Subcutaneous abdominal adipose tissue (tissue), 5 donors: ENCODE data around the gene SEC22A.
"Not testable (repeated sequence)": the region's sequence is repeated elsewhere in the genome, so short reads cannot be mapped to it uniquely, and the experiment has no call there.

Experiments
- H3K27ac ChIP-seq: one replicate; pipeline ENCODE4 v1.7.0; 2013; ENCODE audit warnings: low read depth, mild to moderate bottlenecking, inconsistent platforms, low read length, moderate library complexity
- H3K27me3 ChIP-seq, 5 donors: one replicate each; pipeline ENCODE4 v1.7.0; 2013; ENCODE audit warnings: low read length in 5 of 5, inconsistent platforms in 1 of 5; ENCODE audit not compliant: control insufficient read depth in 5 of 5, insufficient read depth in 4 of 5
- H3K36me3 ChIP-seq, 5 donors: one replicate each; pipeline ENCODE4 v1.7.0; 2013; ENCODE audit warnings: low read length in 5 of 5; ENCODE audit not compliant: control insufficient read depth in 5 of 5, insufficient read depth in 5 of 5
- H3K4me1 ChIP-seq, 5 donors: one replicate each; pipeline ENCODE4 v1.7.0; 2013; ENCODE audit warnings: low read length in 5 of 5, mild to moderate bottlenecking in 3 of 5, moderate library complexity in 1 of 5; ENCODE audit not compliant: control insufficient read depth in 5 of 5, insufficient read depth in 5 of 5
- H3K4me3 ChIP-seq, 5 donors: one replicate each; pipeline ENCODE4 v1.7.0; 2013; ENCODE audit warnings: low read length in 5 of 5, low read depth in 1 of 5
- H3K9ac ChIP-seq, 5 donors: one replicate each; pipeline ENCODE4 v1.7.0; 2013; ENCODE audit warnings: low read length in 5 of 5, mild to moderate bottlenecking in 4 of 5, moderate library complexity in 3 of 5
- H3K9me3 ChIP-seq, 5 donors: one replicate each; pipeline ENCODE4 v1.7.0; 2013; ENCODE audit warnings: low read length in 5 of 5; ENCODE audit not compliant: control insufficient read depth in 5 of 5
- donor health status: healthy.
- donor health status: healthy.
- donor health status: healthy.
- donor health status: healthy.
- donor health status: healthy.

Gene SEC22A

DNA sequence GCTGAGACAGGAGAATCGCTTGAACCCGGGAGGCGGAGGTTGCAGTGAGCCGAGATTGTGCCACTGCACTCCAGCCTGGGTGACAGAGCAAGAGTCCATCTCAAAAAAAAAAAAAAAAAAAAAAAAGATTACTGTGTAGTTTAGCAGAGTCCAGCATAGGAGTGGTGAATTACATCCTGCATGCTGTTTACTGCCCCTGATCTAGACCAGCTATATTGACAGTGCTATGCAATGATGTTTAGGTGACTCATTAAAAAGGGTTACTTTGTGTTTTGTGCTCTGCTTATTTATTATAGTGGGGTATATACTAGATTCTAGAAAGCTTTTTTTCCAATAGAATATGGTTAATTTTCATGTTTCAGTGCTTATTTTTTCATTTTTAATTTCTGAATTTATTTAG is 19.6 kb downstream of the SEC22A start:
- not testable (repeated sequence) for H3K4me1 ChIP-seq, H3K9me3 ChIP-seq, H3K27me3 ChIP-seq, H3K27ac ChIP-seq, H3K4me3 ChIP-seq, H3K9ac ChIP-seq
- peaks cover 5 to 20% (median 16%) of the 10 kb centered on the region in 5 donors for H3K36me3 ChIP-seq

DNA sequence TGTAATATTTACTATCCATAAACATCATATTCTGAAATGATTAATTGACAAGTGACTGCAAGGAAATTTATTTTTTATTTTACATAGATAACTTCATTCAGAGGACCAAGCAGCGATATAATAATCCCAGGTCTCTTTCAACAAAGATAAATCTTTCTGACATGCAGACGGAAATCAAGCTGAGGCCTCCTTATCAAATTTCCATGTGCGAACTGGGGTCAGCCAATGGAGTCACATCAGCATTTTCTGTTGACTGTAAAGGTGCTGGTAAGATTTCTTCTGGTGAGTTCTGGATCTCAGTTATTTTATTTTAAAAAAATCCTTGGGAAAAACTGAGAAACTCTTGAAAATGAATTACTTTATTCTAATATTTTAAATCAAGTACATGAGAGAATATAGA is 23.3 kb downstream of the SEC22A start:
- Histone ChIP-seq H3K9me3 (peaks cover 0 to 14% (median 8%) of the 10 kb centered on the region in 5 donors), H3K36me3 (peaks cover 7 to 19% (median 15%) of the 10 kb centered on the region in 5 donors), H3K4me1 (no peaks in the 10 kb centered on the region), H3K27ac (no peak overlapping the region), H3K9ac (no peak overlapping the region), H3K4me3 (no peak overlapping the region), H3K27me3 (no peaks in the 10 kb centered on the region)

- Histone ChIP-seq H3K9ac (no peak overlapping the region), H3K27me3 (no peaks in the 10 kb centered on the region), H3K36me3 (peaks cover 7 to 22% (median 15%) of the 10 kb centered on the region in 5 donors), H3K4me3 (no peak overlapping the region), H3K27ac (no peak overlapping the region), H3K4me1 (no peaks in the 10 kb centered on the region), H3K9me3 (peaks cover 0 to 14% (median 8%) of the 10 kb centered on the region in 5 donors)
These were observed 24.8 kb downstream of the SEC22A start for GRCh38 chr3:123226549-123226948.

- no peaks in the 10 kb centered on the region for H3K27me3 ChIP-seq
- H3K9me3 ChIP-seq = peaks cover 0 to 14% (median 8%) of the 10 kb centered on the region in 5 donors
- peaks cover 11 to 28% (median 17%) of the 10 kb centered on the region in 5 donors for H3K36me3 ChIP-seq
- H3K27ac ChIP-seq = no peak overlapping the region
- no peaks in the 10 kb centered on the region for H3K4me1 ChIP-seq
- H3K4me3 ChIP-seq = no peak overlapping the region
- no peak overlapping the region for H3K9ac ChIP-seq
These were observed 27.4 kb downstream of the SEC22A start for GRCh38 chr3:123229145-123229544.

DNA sequence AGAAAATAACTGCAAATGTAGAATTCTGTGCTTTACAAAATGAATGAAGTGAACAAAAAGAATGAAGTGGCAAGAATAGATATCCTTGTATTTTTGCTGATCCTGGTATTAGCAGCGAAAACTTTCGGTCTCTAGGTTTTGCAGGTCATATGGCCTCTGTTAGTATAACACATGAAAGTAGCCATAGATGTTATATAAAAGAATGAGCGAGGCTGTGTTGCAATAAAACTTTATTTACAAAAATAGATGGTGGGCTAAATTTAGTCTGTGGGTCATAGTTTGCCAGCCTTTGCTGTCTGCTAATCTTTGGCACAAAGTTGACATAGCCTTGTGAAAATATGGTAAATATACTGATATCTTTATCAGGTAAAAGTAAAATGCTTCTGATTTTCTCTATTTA is 35.2 kb downstream of the SEC22A start:
- no peaks in the 10 kb centered on the region for H3K27me3 ChIP-seq
- H3K27ac ChIP-seq = no peak overlapping the region
- peaks cover 0 to 3% (median 0%) of the 10 kb centered on the region in 5 donors for H3K9me3 ChIP-seq
- no peaks in the 10 kb centered on the region for H3K4me1 ChIP-seq
- no peak overlapping the region for H3K4me3 ChIP-seq
- H3K36me3 ChIP-seq = peaks cover 3 to 25% (median 12%) of the 10 kb centered on the region in 5 donors
- no peak overlapping the region for H3K9ac ChIP-seq

- H3K36me3 ChIP-seq = peaks cover 0 to 23% (median 13%) of the 10 kb centered on the region in 5 donors
- H3K9ac ChIP-seq, H3K4me1 ChIP-seq, H3K9me3 ChIP-seq, H3K27ac ChIP-seq, H3K4me3 ChIP-seq, H3K27me3 ChIP-seq: not testable (repeated sequence)
These were observed 37.4 kb downstream of the SEC22A start for GRCh38 chr3:123239186-123239585.

DNA sequence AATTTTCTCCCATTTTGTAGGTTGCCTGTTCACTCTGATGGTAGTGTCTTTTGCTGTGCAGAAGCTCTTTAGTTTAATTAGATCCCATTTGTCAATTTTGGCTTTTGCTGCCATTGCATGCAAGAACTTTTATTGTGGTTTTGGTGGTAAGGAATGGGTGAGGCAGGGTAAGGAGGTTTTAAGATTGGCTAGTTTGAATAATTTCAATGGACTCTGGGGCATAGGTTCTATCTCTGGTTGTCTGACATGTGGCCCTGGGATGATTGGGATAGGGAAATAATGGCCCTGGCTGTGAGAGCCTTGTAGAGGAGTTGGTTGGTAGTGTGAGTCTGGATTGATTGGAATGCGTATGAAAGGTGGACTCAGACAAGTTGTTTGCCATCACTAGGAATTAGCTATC is 38.0 kb downstream of the SEC22A start:
- H3K27ac ChIP-seq = no peak overlapping the region
- H3K36me3 ChIP-seq = peaks cover 0 to 23% (median 13%) of the 10 kb centered on the region in 5 donors
- no peaks in the 10 kb centered on the region for H3K4me1 ChIP-seq
- H3K9ac ChIP-seq = no peak overlapping the region
- peaks cover 0 to 3% (median 0%) of the 10 kb centered on the region in 5 donors for H3K9me3 ChIP-seq
- no peaks in the 10 kb centered on the region for H3K27me3 ChIP-seq
- H3K4me3 ChIP-seq = no peak overlapping the region

- Histone ChIP-seq H3K9me3 (peaks cover 0 to 3% (median 0%) of the 10 kb centered on the region in 5 donors), H3K36me3 (peaks cover 11 to 32% (median 25%) of the 10 kb centered on the region in 5 donors), H3K4me3 (no peak overlapping the region), H3K4me1 (peaks cover 0 to 10% (median 3%) of the 10 kb centered on the region in 5 donors), H3K9ac (no peak overlapping the region), H3K27ac (no peak overlapping the region), H3K27me3 (no peaks in the 10 kb centered on the region)
These were observed 42.4 kb downstream of the SEC22A start for GRCh38 chr3:123244128-123244527.

GRCh38 chr3:123246866-123247265 is 45.1 kb downstream of the SEC22A start:
- Histone ChIP-seq H3K9ac (no peak overlapping the region), H3K27me3 (no peaks in the 10 kb centered on the region), H3K9me3 (no peaks in the 10 kb centered on the region), H3K4me1 (peaks cover 0 to 10% (median 3%) of the 10 kb centered on the region in 5 donors), H3K36me3 (peaks cover 11 to 26% (median 16%) of the 10 kb centered on the region in 5 donors), H3K4me3 (no peak overlapping the region), H3K27ac (no peak overlapping the region)

DNA sequence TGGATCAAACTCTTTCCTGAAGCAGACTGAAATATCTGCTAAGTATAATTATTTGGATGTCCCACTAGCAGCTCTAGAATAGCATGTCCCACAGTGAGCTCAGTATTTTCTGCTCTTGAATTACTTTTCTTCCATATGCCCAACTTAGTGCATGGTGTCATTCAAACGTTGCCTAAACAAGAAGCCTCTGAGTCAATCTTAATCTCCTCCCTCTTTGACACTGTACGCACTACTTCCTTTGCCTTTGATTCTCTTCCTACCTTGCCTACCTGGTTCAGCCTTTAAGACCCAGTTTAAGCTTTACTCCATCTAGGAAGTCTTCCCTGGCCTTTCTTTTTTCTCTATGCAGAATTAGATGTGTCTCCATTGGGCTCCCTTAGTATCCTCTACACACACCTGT is 54.5 kb downstream of the SEC22A start:
- peaks cover 0 to 6% (median 3%) of the 10 kb centered on the region in 5 donors for H3K36me3 ChIP-seq
- no peaks in the 10 kb centered on the region for H3K9me3 ChIP-seq
- H3K4me1 ChIP-seq = no peaks in the 10 kb centered on the region
- no peak overlapping the region for H3K9ac ChIP-seq
- no peak overlapping the region for H3K4me3 ChIP-seq
- H3K27ac ChIP-seq = no peak overlapping the region
- no peaks in the 10 kb centered on the region for H3K27me3 ChIP-seq

- H3K27me3 ChIP-seq = no peaks in the 10 kb centered on the region
- H3K9ac ChIP-seq = no peak overlapping the region
- H3K27ac ChIP-seq = no peak overlapping the region
- H3K4me1 ChIP-seq = no peaks in the 10 kb centered on the region
- H3K36me3 ChIP-seq = peaks cover 0 to 5% (median 4%) of the 10 kb centered on the region in 5 donors
- no peak overlapping the region for H3K4me3 ChIP-seq
- H3K9me3 ChIP-seq = no peaks in the 10 kb centered on the region
These were observed 56.6 kb downstream of the SEC22A start for GRCh38 chr3:123258359-123258758.
